ENCODE data around the gene ATP6V0B.

ATP6V0B gene

GRCh38 chr1:43944860-43945259, 29.9 kb upstream of the ATP6V0B start:
- FAIRE-seq (no peak), DNase-seq (ENCODE audit: insufficient read length, low spot score) (no peak)
- TF ChIP-seq PAX5 (IDR thresholded peaks at IDR 0.05; ENCODE audit: insufficient read depth, low read length, severe bottlenecking) (no peak), POLR2A (IDR thresholded peaks at IDR 0.05; ENCODE audit: low read depth, low read length) (no peak), POLR2AphosphoS5 (IDR thresholded peaks at IDR 0.05; ENCODE audit: low read depth, low read length) (no peak), POU2F2 (IDR thresholded peaks at IDR 0.05; ENCODE audit: low read depth, low read length) (no peak), TAF1 (IDR thresholded peaks at IDR 0.05; ENCODE audit: low read depth, low read length) (no peak), SPI1 (IDR thresholded peaks at IDR 0.05; ENCODE audit: low read depth, low read length) (no peak)

- DNase-seq (ENCODE audit: insufficient read length, low spot score) (no peak), FAIRE-seq (no peak)
- TF ChIP-seq POU2F2 (IDR thresholded peaks at IDR 0.05; ENCODE audit: low read depth, low read length), result no peak
- TF ChIP-seq SPI1 (IDR thresholded peaks at IDR 0.05; ENCODE audit: low read depth, low read length), result no peak
- no peak for TF ChIP-seq POLR2AphosphoS5 (IDR thresholded peaks at IDR 0.05; ENCODE audit: low read depth, low read length)
- TF ChIP-seq POLR2A (IDR thresholded peaks at IDR 0.05; ENCODE audit: low read depth, low read length), result no peak
- no peak for TF ChIP-seq TAF1 (IDR thresholded peaks at IDR 0.05; ENCODE audit: low read depth, low read length)
- no peak for TF ChIP-seq PAX5 (IDR thresholded peaks at IDR 0.05; ENCODE audit: insufficient read depth, low read length, severe bottlenecking)
Measured at GRCh38 chr1:43945674-43946235, 29.0 kb upstream of the ATP6V0B start.

- TF ChIP-seq POLR2AphosphoS5 (IDR thresholded peaks at IDR 0.05; ENCODE audit: low read depth, low read length), result peak; percentile 71
- TF ChIP-seq TAF1 (IDR thresholded peaks at IDR 0.05; ENCODE audit: low read depth, low read length), result peak; percentile 74
- no peak for TF ChIP-seq POU2F2 (IDR thresholded peaks at IDR 0.05; ENCODE audit: low read depth, low read length)
- no peak for TF ChIP-seq SPI1 (IDR thresholded peaks at IDR 0.05; ENCODE audit: low read depth, low read length)
- TF ChIP-seq PAX5 (IDR thresholded peaks at IDR 0.05; ENCODE audit: insufficient read depth, low read length, severe bottlenecking), result no peak
- TF ChIP-seq POLR2A (IDR thresholded peaks at IDR 0.05; ENCODE audit: low read depth, low read length), result peak; percentile 45; the same call in 1 of the 2 replicates
- DNase-seq (ENCODE audit: insufficient read length, low spot score) (peak; percentile 99), FAIRE-seq (peak; percentile 99)
Measured at GRCh38 chr1:43946236-43947060, 28.3 kb upstream of the ATP6V0B start, which contains the start of gene IPO13. TSS of gene IPO13 (plus strand) at chr1:43946950. CDS start at chr1:43947601, 651 bp downstream.

- FAIRE-seq, result no peak
- TF ChIP-seq TAF1 (IDR thresholded peaks at IDR 0.05; ENCODE audit: low read depth, low read length) (no peak; the same call in 1 of the 2 replicates), POLR2AphosphoS5 (IDR thresholded peaks at IDR 0.05; ENCODE audit: low read depth, low read length) (no peak), SPI1 (IDR thresholded peaks at IDR 0.05; ENCODE audit: low read depth, low read length) (no peak), POLR2A (IDR thresholded peaks at IDR 0.05; ENCODE audit: low read depth, low read length) (no peak), POU2F2 (IDR thresholded peaks at IDR 0.05; ENCODE audit: low read depth, low read length) (no peak), PAX5 (IDR thresholded peaks at IDR 0.05; ENCODE audit: insufficient read depth, low read length, severe bottlenecking) (no peak)
- peak; percentile 63 for DNase-seq (ENCODE audit: insufficient read length, low spot score)
Measured at GRCh38 chr1:43947061-43947873, 27.5 kb upstream of the ATP6V0B start.

GRCh38 chr1:43947874-43948437, 26.8 kb upstream of the ATP6V0B start:
- no peak for TF ChIP-seq POLR2A (IDR thresholded peaks at IDR 0.05; ENCODE audit: low read depth, low read length)
- no peak for TF ChIP-seq TAF1 (IDR thresholded peaks at IDR 0.05; ENCODE audit: low read depth, low read length)
- TF ChIP-seq SPI1 (IDR thresholded peaks at IDR 0.05; ENCODE audit: low read depth, low read length), result no peak
- no peak for DNase-seq (ENCODE audit: insufficient read length, low spot score)
- FAIRE-seq, result no peak

- DNase-seq (ENCODE audit: insufficient read length, low spot score) (no peak), FAIRE-seq (no peak)
Measured at GRCh38 chr1:43949678-43950077, 25.1 kb upstream of the ATP6V0B start.

GRCh38 chr1:43951021-43951985, 23.5 kb upstream of the ATP6V0B start:
- FAIRE-seq (no peak), DNase-seq (ENCODE audit: insufficient read length, low spot score) (no peak)

More at GRCh38 chr1:43949678-43950077, 25.1 kb upstream of the ATP6V0B start:
- TF ChIP-seq TAF1 (IDR thresholded peaks at IDR 0.05; ENCODE audit: low read depth, low read length) (no peak), POLR2A (IDR thresholded peaks at IDR 0.05; ENCODE audit: low read depth, low read length) (no peak), PAX5 (IDR thresholded peaks at IDR 0.05; ENCODE audit: insufficient read depth, low read length, severe bottlenecking) (no peak), POU2F2 (IDR thresholded peaks at IDR 0.05; ENCODE audit: low read depth, low read length) (no peak), POLR2AphosphoS5 (IDR thresholded peaks at IDR 0.05; ENCODE audit: low read depth, low read length) (no peak), SPI1 (IDR thresholded peaks at IDR 0.05; ENCODE audit: low read depth, low read length) (no peak)

More at GRCh38 chr1:43951021-43951985, 23.5 kb upstream of the ATP6V0B start:
- TF ChIP-seq SPI1 (IDR thresholded peaks at IDR 0.05; ENCODE audit: low read depth, low read length) (no peak), TAF1 (IDR thresholded peaks at IDR 0.05; ENCODE audit: low read depth, low read length) (no peak), PAX5 (IDR thresholded peaks at IDR 0.05; ENCODE audit: insufficient read depth, low read length, severe bottlenecking) (no peak), POU2F2 (IDR thresholded peaks at IDR 0.05; ENCODE audit: low read depth, low read length) (no peak), POLR2A (IDR thresholded peaks at IDR 0.05; ENCODE audit: low read depth, low read length) (no peak), POLR2AphosphoS5 (IDR thresholded peaks at IDR 0.05; ENCODE audit: low read depth, low read length) (no peak)
